ENCODE data around the gene STH.

DNA sequence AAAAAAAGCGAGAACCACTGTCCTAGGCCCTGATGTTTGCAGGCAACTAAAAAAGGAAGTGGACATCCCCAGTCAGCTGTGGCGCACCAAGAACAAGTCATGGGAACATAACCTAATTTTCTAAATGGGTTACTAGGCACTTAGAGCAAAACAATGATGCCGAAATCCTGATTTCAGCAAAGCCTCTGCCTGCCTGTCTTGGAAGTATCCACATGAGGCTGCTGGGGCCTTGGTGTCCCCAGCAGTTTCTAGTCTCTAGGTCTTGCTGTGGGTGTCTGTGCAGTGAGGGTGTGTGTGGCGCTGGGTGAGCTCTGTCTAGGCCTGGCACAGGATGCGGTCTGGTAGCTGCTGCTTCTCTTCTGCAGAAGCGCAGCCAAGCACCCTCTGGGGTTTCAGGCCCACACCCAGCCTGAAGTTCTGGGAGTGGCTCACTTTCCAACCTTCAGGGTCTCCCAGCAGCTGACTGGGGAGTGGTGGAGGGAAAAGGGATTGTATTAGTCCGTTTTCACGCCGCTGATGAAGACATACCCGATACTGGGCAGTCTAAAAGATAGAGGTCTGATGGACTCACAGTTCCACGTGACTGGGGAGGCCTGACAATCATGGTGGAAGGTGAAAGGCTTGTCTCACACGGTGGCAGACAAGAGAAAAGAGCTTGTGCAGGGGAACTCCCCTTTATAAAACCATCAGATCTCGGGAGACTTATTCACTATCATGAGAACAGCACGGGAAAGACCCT lies 21.1 kb downstream of the STH start:
- TF ChIP-seq, protein P1, sequence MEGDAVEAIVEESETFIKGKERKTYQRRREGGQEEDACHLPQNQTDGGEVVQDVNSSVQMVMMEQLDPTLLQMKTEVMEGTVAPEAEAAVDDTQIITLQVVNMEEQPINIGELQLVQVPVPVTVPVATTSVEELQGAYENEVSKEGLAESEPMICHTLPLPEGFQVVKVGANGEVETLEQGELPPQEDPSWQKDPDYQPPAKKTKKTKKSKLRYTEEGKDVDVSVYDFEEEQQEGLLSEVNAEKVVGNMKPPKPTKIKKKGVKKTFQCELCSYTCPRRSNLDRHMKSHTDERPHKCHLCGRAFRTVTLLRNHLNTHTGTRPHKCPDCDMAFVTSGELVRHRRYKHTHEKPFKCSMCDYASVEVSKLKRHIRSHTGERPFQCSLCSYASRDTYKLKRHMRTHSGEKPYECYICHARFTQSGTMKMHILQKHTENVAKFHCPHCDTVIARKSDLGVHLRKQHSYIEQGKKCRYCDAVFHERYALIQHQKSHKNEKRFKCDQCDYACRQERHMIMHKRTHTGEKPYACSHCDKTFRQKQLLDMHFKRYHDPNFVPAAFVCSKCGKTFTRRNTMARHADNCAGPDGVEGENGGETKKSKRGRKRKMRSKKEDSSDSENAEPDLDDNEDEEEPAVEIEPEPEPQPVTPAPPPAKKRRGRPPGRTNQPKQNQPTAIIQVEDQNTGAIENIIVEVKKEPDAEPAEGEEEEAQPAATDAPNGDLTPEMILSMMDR (IDR thresholded peaks at IDR 0.05; ENCODE audit: insufficient read depth, low read length, poor library complexity, severe bottlenecking), result no peak
- TF ChIP-seq EZH2phosphoT487 (conservative IDR thresholded peaks at IDR 0.05; ENCODE audit: low read length), result no peak

Data from SU-DHL-6 (cell line).